Measurements from ENCODE around the gene NFATC2IP.
"Not testable (repeated sequence)": the region's sequence is repeated elsewhere in the genome, so short reads cannot be mapped to it uniquely, and the experiment has no call there.

NFATC2IP gene

GRCh38 chr16:28951410-28951943 is 740 bp downstream of the NFATC2IP start:
- DNase-seq (ENCODE audit: extremely low spot score) = no peak
- ChIA-PET CTCF (interaction anchor here (0.6 kb wide), 1 partner anchor 26 kb away, joined by 3 read pairs; no protein-coding TSS in a partner anchor), POLR2A (no interaction called here)
- no peak for TF ChIP-seq CTCF (IDR thresholded peaks at IDR 0.05; ENCODE audit: control extremely low read depth, extremely low read depth, low read depth, missing control alignments)

- CTCF ChIA-PET = interaction anchor here (1.2 to 1.9 kb wide), 2 partner anchors 13 to 16 kb away, joined by 3 to 9 read pairs; partner anchors contain the start of gene SPNS1
- POLR2A ChIA-PET = no interaction called here
- no peak for DNase-seq (ENCODE audit: extremely low spot score)
- no peak for TF ChIP-seq CTCF (IDR thresholded peaks at IDR 0.05; ENCODE audit: control extremely low read depth, extremely low read depth, low read depth, missing control alignments)
Observed at GRCh38 chr16:28958216-28958615, 7.5 kb downstream of the NFATC2IP start.

- POLR2A ChIA-PET = no interaction called here
- no peak for TF ChIP-seq CTCF (IDR thresholded peaks at IDR 0.05; ENCODE audit: control extremely low read depth, extremely low read depth, low read depth, missing control alignments)
- no peak for DNase-seq (ENCODE audit: extremely low spot score)
- CTCF ChIA-PET = interaction anchor here (1.2 to 1.9 kb wide), 2 partner anchors 13 to 15 kb away, joined by 3 to 9 read pairs; partner anchors contain the start of gene SPNS1
Observed at GRCh38 chr16:28958836-28959235, 8.1 kb downstream of the NFATC2IP start.

GRCh38 chr16:28964072-28964471 is 13.3 kb downstream of the NFATC2IP start:
- POLR2A ChIA-PET = interaction anchor here (1.0 kb wide), 1 partner anchor 9 kb away, joined by 3 read pairs; no protein-coding TSS in a partner anchor
- no peak for TF ChIP-seq CTCF (IDR thresholded peaks at IDR 0.05; ENCODE audit: control extremely low read depth, extremely low read depth, low read depth, missing control alignments)
- no peak for DNase-seq (ENCODE audit: extremely low spot score)
- CTCF ChIA-PET = no interaction called here

- DNase-seq (ENCODE audit: extremely low spot score) = no peak
- no peak for TF ChIP-seq CTCF (IDR thresholded peaks at IDR 0.05; ENCODE audit: control extremely low read depth, extremely low read depth, low read depth, missing control alignments)
- CTCF ChIA-PET = no interaction called here
- POLR2A ChIA-PET = no interaction called here
Observed at GRCh38 chr16:28964496-28964895, 13.8 kb downstream of the NFATC2IP start.

- TF ChIP-seq CTCF (IDR thresholded peaks at IDR 0.05; ENCODE audit: control extremely low read depth, extremely low read depth, low read depth, missing control alignments) = no peak
- CTCF ChIA-PET = interaction anchor here (1.3 kb wide), 1 partner anchor 22 kb away, joined by 4 read pairs; no protein-coding TSS in a partner anchor
- DNase-seq (ENCODE audit: extremely low spot score) = no peak
- POLR2A ChIA-PET = interaction anchor here (0.7 kb wide), 1 partner anchor 105 kb away, joined by 3 read pairs; no protein-coding TSS in a partner anchor
Observed at GRCh38 chr16:28967156-28967555, 16.4 kb downstream of the NFATC2IP start.

- POLR2A ChIA-PET; DNase-seq (ENCODE audit: extremely low spot score): not testable (repeated sequence)
- CTCF ChIA-PET = interaction anchor here (2.2 kb wide), 1 partner anchor 25 kb away, joined by 5 read pairs; no protein-coding TSS in a partner anchor
Observed at GRCh38 chr16:28969696-28970095, 19.0 kb downstream of the NFATC2IP start.

All from GM10248 (cell line).